Transverse colon (tissue), 4 donors: ENCODE results near the gene RPS6KA4. TPM values are rescaled to one million over a fixed set of nuclear protein-coding genes. Genes with fewer than 3 reads are reported as not detected.
A peak's percentile ranks its signal among the peaks of the same experiment; 100 is the strongest.

Experiments used
- DNase-seq: peaks from one replicate; pipeline ENCODE4 v3.0.0-alpha.2; 2019
- H3K27ac ChIP-seq, 4 donors: fragments of 200-600 bp; sonication (generic); 2 replicates each; pipeline ENCODE4 v1.5.1; 2016 to 2018; ENCODE audit warnings: inconsistent platforms in 4 of 4
- H3K27me3 ChIP-seq: fragments of 200-600 bp; sonication (generic); 2 replicates; pipeline ENCODE4 v1.5.1; 2017; ENCODE audit warnings: inconsistent platforms
- H3K36me3 ChIP-seq, 4 donors: fragments of 200-600 bp; sonication (generic); 2 replicates each; pipeline ENCODE4 v1.5.1; 2017 to 2019; ENCODE audit warnings: inconsistent platforms in 4 of 4
- H3K4me1 ChIP-seq, 4 donors: fragments of 200-600 bp; sonication (generic); 2 replicates each; pipeline ENCODE4 v1.5.1; 2017 to 2020; ENCODE audit warnings: inconsistent platforms in 4 of 4
- H3K4me3 ChIP-seq, 4 donors: fragments of 200-600 bp; sonication (generic); 1 replicate in 1 of 4; 2 replicates in 3 of 4; pipeline versions ENCODE4 v1.5.1 to v1.6.1; 2017 to 2019; ENCODE audit warnings: inconsistent platforms in 4 of 4
- H3K9me3 ChIP-seq, 2 donors: fragments of 200-600 bp; sonication (generic); 2 replicates each; pipeline ENCODE4 v1.5.1; 2017 to 2019; ENCODE audit warnings: inconsistent platforms in 2 of 2
- CTCF ChIP-seq, 5 experiments: fragments of 200-600 bp in 3 of 5; fragments of 450-650 bp in 2 of 5; sonication (generic) in 3 of 5; IDR thresholded peaks; 1 replicate in 2 of 5; 2 replicates in 3 of 5; pipeline ENCODE4 v1.5.1; 2016 to 2017; ENCODE audit warnings: antibody characterized with exemption in 5 of 5, inconsistent platforms in 3 of 5, mild to moderate bottlenecking in 2 of 5, moderate library complexity in 1 of 5
- EP300 ChIP-seq: sonication (generic); formaldehyde crosslinking; IDR thresholded peaks from one replicate; pipeline ENCODE4 v1.6.1; 2017; ENCODE audit warnings: antibody characterized with exemption, low read depth
- POLR2A ChIP-seq: fragments of 450-650 bp; IDR thresholded peaks from one replicate; pipeline ENCODE4 v1.6.1; 2016; ENCODE audit warnings: antibody characterized with exemption, mild to moderate bottlenecking, moderate library complexity
- POLR2AphosphoS5 ChIP-seq, 3 donors: sonication (generic); formaldehyde crosslinking; IDR thresholded peaks; one replicate each; pipeline ENCODE4 v1.6.1; 2016; ENCODE audit warnings: antibody characterized with exemption in 3 of 3
- WGBS, 2 donors: methylation state at CpG; one replicate each; pipeline ENCODE4 v1.1.5; 2018; ENCODE audit warnings: low coverage in 1 of 2; 5-methylcytosine and 5-hydroxymethylcytosine counted together
- in situ Hi-C, 4 donors: fragments of 200-750 bp; cut with MboI; loops; one replicate each; pipeline versions ENCODE4 v1.15.0 to v1.15.1; 2017; ENCODE audit warnings: low sequenced_read_pairs in 3 of 4, low pct_ligation_motif_present in 1 of 4, low pct_unique_long_range_greater_than_20kb in 1 of 4
- intact Hi-C: fragments of 100-400 bp; cut with DNase I; formaldehyde crosslinking; loops from one replicate; pipeline ENCODE4 v1.15.1; 2023; ENCODE audit warnings: low total_unique reads
- total RNA-seq, 4 donors: library from RNA; depleted of rRNA; stranded (reverse); fragments of >200 nt; gene quantifications; one replicate each; pipeline ENCODE4 v1.1.0, GENCODE V29; 2016

RPS6KA4 gene
- total RNA-seq, 4 donors from 2014 or later = 14.5 to 86.0 (median 34.5) TPM

- in situ Hi-C loops (no loop called here), intact Hi-C loops (no loop called here)
- H3K27me3 ChIP-seq = no peaks in the 10 kb centered on the region
- H3K9me3 ChIP-seq = no peaks in the 10 kb centered on the region
- DNase-seq = no peak
- no peaks in the 10 kb centered on the region for H3K36me3 ChIP-seq
- TF ChIP-seq EP300 (no peak), POLR2AphosphoS5 (IDR thresholded peaks at IDR 0.05) (no peak), POLR2A (no peak), CTCF (IDR thresholded peaks at IDR 0.05) (no peak)
- peaks cover 7 to 27% (median 26%) of the 10 kb centered on the region in 4 donors for H3K4me1 ChIP-seq
- no peak overlapping the region for H3K4me3 ChIP-seq
- H3K27ac ChIP-seq = no peak overlapping the region
- WGBS, 2 donors = 68 to 79% methylated on average over 4 to 8 of the region's 8 CpGs
Observed at GRCh38 chr11:64337538-64338249, 21.3 kb upstream of the RPS6KA4 start.

GRCh38 chr11:64338716-64339115 is 20.2 kb upstream of the RPS6KA4 start:
- in situ Hi-C loops = no loop called here
- Histone ChIP-seq H3K27ac (no peak overlapping the region), H3K4me1 (peaks cover 7 to 37% (median 32%) of the 10 kb centered on the region in 4 donors), H3K4me3 (no peak overlapping the region), H3K27me3 (no peaks in the 10 kb centered on the region), H3K9me3 (no peaks in the 10 kb centered on the region), H3K36me3 (no peaks in the 10 kb centered on the region)
- DNase-seq = no peak
- intact Hi-C loops = no loop called here
- TF ChIP-seq CTCF (IDR thresholded peaks at IDR 0.05) = no peak
- TF ChIP-seq POLR2A = no peak
- TF ChIP-seq POLR2AphosphoS5 (IDR thresholded peaks at IDR 0.05) = no peak
- TF ChIP-seq EP300 = no peak
- WGBS, 2 donors = 84 to 100% methylated on average over 1 to 8 of the region's 8 CpGs

GRCh38 chr11:64339286-64339685 is 19.7 kb upstream of the RPS6KA4 start:
- intact Hi-C loops (no loop called here), in situ Hi-C loops (no loop called here)
- H3K9me3 ChIP-seq = no peaks in the 10 kb centered on the region
- H3K27ac ChIP-seq = peak overlapping the region in 3 of 4 donors; percentile 43 to 84 (median 62)
- TF ChIP-seq EP300 (no peak), CTCF (IDR thresholded peaks at IDR 0.05) (no peak), POLR2AphosphoS5 (IDR thresholded peaks at IDR 0.05) (no peak), POLR2A (no peak)
- peaks cover 7 to 38% (median 32%) of the 10 kb centered on the region in 4 donors for H3K4me1 ChIP-seq
- H3K4me3 ChIP-seq = peak overlapping the region in 1 of 4 donors; percentile 36
- 50 to 56% methylated on average over 2 to 4 of the region's 4 CpGs for WGBS, 2 donors
- no peaks in the 10 kb centered on the region for H3K36me3 ChIP-seq
- no peak for DNase-seq
- no peaks in the 10 kb centered on the region for H3K27me3 ChIP-seq

GRCh38 chr11:64339754-64340408 is 19.1 kb upstream of the RPS6KA4 start, which contains the start of gene CCDC88B:
Gene CCDC88B, plus strand, starts transcription at chr11:64340204. Its CDS starts 63 bp downstream, at chr11:64340267.
- Histone ChIP-seq H3K9me3 (no peaks in the 10 kb centered on the region), H3K27me3 (no peaks in the 10 kb centered on the region), H3K4me1 (peaks cover 7 to 32% (median 30%) of the 10 kb centered on the region in 4 donors), H3K4me3 (peak within 1 kb of the TSS in 3 of 4 donors; percentile 3 to 36 (median 20)), H3K36me3 (no peaks in the 10 kb centered on the region), H3K27ac (peak within 1 kb of the TSS; percentile 43 to 84 (median 56))
- intact Hi-C loops = no loop called here
- TF ChIP-seq POLR2A (no peak), POLR2AphosphoS5 (IDR thresholded peaks at IDR 0.05) (peak in 1 of 3 donors; percentile 36)
- peak; percentile 85 for DNase-seq
- WGBS, 2 donors = 48 to 70% methylated on average over 2 to 14 of the region's 16 CpGs
- in situ Hi-C loops = no loop called here
